ENCODE results near the gene DRGX.

The DRGX gene

GRCh38 chr10:49338604-49339003 is 57.3 kb downstream of the DRGX start:
- no peak for DNase-seq (ENCODE audit: low read depth, low spot score)

GRCh38 chr10:49335364-49335972 is 60.4 kb downstream of the DRGX start:
- DNase-seq (ENCODE audit: low read depth, low spot score) = no peak

GRCh38 chr10:49334964-49335363 is 60.9 kb downstream of the DRGX start:
- no peak for DNase-seq (ENCODE audit: low read depth, low spot score)

DNA sequence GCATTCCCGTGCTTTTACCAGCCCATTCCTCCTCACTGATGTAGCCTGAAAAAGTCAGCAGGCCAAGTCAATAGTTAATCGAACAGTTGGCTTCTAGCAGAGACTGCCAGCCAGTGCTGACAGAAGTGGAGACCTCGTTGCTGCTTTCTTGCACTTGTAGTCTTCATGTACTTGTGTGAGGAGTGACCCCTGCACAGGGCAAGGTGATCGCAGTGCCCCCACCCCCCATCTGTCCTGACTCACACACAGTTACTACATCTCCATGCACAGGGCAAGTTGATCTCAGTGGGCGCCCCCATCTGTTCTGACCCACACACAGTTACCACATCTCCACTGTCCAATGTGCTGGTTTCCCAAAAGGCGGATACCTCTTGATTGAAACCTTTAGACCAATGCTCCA is 62.7 kb downstream of the DRGX start:
- DNase-seq (ENCODE audit: low read depth, low spot score) = no peak

DNA sequence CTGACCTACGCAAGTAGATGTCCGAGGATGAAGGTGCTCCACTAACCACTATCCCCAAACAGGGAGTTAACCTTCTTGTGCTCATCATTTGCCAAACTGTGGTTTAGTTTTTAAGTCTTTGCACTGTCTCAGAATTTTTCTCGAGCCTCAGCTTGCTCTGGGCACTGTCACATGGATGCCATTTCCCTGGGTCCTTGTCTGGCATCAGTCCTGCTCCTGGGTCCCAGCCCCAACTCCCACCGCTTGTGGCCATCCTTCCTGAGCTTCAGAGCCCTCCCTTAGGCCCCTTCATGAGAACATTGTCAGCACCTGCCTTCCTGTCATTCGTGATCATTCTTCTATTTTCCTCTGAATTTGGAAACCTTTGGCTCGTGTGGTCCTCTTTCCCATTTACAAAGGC is 63.1 kb downstream of the DRGX start:
- DNase-seq (ENCODE audit: low read depth, low spot score) = no peak

- DNase-seq (ENCODE audit: low read depth, low spot score) = no peak
Observed at GRCh38 chr10:49332333-49332732, 63.6 kb downstream of the DRGX start.

- no peak for DNase-seq (ENCODE audit: low read depth, low spot score)
Observed at GRCh38 chr10:49331431-49331830, 64.5 kb downstream of the DRGX start.

DNA sequence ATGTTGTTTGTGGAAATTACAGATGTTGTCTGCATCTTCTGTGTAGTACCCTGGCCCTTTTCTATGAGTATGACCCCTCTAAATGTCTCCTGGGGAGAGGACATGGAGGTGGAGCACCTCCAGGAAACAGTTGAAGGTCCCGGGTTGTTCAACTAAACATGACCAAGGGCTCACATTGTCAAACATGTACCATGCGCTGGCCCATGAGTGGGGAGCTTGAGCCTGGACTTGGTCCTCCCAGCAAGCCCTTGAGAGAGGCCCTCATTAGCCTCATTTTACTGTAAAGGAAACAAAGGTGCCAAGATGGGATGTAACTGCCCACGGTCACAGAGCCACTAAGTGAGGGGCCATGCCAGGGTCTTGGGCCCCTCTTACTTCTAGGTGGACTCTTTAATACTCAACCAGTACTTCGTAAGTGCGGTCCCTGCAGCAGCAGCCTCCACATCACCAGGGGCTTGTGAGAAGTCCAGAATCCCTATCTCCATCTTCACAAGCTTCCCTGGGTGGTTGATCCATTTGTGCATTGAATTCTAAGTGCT is 65.7 kb downstream of the DRGX start:
- DNase-seq (ENCODE audit: low read depth, low spot score) = no peak

DNA sequence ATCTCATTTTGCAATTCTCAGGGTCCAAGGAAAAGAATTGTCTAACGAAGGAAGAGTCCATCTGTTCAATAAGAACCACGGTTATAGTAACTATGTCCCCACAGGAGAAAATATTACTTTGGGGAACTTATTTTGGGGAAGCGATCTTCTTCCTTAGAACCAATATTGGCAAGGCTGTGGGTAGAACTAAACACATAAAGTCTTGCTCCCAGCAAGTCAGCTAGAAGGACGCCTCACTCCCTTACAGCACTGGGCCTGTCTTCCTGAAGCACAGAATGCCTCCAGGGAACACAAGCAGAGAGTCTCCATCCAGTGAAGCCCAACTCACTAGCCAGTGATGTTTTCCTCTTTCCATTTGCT is 66.8 kb downstream of the DRGX start:
- no peak for DNase-seq (ENCODE audit: low read depth, low spot score)

DNA sequence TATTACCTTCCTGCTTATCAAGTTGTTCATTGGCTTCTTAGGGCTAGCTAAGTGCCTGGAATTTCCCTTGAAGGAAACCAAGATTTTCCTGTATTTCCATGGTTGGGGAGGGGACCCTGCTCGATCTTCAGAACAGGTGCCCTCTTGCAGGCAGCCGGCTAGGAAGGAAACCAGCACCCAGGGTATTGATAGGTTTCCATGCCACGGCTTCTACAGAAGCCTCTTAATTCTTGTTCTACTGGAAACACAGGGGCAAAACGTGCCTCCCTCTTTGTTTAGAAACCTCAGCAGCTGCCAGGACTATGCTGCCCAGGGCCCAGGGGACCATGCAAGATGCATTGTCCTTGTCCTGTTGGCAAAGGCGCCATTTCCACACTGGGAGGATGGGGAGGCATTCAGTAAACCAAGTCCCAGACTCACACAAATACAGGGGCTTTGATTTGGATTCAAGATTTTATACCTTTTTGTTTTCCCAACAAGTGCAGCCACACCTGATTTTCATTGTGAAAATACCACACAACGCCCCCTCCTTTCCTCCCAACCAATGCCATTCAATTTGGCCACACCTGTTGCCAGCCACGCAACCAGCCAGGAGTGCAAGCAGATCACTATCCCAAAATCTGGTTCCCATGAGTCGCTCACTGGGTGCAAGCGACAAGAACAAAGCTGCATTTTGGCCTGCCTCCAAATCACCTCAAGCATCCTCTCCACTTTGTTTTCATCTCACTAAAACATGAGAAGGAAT is 67.3 kb downstream of the DRGX start:
- no peak for DNase-seq (ENCODE audit: low read depth, low spot score)

DNA sequence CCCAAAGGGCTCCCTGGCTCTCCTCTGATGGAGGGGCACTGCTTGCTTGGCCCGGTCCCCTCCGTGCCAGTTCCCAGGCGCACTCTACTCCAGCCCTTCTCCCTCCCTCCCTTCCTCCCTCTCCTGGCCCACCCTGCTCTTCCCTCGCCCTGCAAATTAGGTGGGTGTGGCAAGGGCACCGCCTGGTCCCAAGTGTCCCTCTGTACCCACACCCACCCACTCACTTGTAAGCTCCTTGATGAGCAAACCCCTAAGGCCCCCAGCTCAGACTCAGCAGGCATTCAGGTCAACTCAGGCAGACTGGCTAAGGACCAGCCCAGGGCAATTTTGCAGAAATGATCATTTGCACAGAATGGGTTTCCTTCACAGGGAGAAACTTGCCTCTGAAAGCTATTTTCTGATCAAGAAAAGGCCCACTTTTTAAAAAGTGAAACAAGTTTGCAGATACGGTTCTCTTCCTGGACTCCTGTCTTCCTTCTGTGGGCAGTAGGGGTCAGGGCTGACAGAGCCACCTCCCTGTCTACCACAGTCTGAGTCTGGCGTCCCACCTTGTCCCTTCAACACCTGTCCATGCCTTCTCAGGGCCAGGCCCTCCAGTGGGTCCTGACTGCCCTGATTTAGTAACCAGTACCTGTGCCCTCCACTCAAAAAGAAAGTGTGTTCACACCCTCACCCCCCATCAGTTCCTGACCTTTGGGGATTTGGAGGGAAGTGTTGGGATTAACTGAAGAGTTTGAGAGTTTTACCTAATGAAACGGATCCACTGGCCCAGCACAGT is 68.7 kb downstream of the DRGX start:
- no peak for DNase-seq (ENCODE audit: low read depth, low spot score)

DNA sequence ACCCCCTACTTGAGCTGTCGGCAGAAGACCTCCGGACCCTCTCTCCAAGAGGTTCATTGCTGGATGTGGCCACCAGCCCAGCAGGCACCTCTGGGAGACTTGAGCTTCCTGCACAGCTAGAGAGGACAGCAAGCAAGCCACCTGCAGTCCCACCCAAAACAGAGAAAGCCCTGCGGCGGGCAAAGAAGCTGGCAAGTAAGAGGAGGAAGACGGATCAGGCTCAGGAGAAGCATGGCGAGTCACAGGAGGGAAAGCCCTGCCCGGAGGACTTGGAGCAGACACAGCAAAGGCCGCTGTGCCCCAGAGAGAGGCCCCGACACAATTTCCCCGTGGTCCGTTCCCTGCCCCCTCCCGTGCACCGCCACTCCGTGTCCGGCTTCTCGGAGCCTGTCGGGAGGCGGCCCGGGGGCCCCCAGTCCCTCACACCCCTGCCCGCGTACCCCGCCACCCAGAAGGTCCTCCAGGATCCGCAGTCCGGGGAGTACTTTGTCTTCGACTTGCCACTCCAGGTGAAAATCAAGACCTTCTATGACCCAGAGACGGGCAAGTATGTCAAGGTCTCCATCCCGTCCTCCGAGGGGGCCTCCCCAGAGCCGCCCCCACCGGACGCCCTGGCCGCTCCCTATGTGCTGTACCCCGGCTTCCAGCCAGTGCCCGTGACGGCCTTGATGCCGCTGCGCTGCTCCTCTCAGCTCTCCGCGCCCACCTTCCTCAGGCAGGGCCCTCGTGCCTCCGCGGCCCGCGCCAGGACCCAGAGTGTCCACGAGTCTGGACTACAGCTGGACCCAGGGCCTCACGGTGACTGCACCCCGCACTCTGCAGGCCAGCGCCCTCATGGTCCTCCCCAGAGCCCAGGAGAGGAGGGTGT is 69.7 kb downstream of the DRGX start:
- no peak for DNase-seq (ENCODE audit: low read depth, low spot score)

DNA sequence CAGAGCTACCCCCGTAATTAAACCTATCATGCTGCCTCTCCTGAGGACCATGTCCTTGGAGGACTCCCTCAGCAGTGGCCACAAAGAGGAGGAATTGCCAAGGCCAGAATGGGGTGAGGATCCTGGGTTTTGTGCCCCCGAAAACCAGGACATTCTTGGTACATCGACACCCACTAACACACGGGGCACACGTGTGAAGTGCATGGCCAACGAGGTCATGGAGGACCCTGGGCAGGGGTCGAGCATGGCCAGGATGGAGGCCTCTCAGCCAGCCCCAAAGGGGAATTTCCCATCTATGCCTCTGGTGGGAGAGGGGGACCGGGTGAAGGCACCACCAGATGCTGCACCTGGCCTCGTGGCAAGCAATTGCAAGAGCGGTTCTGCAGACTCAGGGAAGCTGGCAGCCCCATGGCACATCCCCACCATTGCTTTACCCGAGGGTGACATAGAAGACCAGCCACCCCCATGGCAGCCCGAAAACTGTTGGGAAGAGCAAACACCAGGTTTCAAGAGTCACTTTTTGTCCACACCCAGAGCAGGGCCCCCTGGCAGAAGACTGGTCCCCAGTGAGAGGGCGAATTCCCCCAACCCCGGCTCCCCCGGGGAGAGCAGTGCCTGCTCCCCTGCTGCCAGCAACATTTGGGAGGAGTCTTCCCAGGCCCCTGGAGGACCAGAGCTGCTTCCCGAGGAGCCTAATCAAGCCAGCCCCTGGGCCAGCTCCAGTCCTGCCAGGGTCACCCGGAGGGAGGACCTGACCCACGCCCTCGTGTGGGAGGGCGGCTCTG is 70.6 kb downstream of the DRGX start:
- DNase-seq (ENCODE audit: low read depth, low spot score) = no peak

DNA sequence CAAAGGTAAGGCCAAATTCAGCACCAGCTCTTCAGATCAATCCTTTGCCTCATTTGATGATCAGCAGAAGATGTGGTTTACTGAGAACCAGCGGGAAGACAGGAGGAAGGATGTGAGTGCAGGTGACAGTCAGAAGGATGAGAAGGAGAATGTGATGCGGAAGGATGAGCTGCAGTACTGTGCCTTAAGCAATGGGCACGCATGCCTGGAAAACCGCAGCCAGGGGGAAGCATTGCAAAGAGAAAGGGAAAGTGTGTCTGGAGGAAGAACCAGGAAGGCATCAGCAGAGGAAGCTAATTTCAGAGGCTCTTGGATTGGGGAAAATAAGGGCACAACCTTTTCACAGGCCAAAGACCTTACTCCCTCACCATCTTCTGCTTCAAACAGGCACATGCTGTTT is 71.2 kb downstream of the DRGX start:
- DNase-seq (ENCODE audit: low read depth, low spot score) = no peak

DNA sequence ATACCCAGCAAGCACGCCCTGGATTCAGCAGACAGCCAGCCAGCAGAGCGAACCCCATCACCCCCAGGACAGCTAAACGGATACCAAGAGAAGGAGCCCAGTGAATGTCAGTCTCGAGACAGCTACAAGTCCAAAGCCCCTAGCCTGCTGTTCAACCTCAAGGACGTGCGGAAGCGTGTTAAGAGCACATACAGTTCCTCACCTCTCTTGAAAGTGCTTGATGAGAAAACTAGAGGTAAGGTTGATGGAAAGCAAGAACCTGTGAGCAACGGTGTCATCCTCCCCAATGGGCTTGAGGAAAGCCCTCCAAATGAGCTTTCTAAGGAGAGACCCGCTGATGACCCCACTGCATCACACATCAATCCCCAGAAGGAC is 72.0 kb downstream of the DRGX start:
- DNase-seq (ENCODE audit: low read depth, low spot score) = no peak

DNA sequence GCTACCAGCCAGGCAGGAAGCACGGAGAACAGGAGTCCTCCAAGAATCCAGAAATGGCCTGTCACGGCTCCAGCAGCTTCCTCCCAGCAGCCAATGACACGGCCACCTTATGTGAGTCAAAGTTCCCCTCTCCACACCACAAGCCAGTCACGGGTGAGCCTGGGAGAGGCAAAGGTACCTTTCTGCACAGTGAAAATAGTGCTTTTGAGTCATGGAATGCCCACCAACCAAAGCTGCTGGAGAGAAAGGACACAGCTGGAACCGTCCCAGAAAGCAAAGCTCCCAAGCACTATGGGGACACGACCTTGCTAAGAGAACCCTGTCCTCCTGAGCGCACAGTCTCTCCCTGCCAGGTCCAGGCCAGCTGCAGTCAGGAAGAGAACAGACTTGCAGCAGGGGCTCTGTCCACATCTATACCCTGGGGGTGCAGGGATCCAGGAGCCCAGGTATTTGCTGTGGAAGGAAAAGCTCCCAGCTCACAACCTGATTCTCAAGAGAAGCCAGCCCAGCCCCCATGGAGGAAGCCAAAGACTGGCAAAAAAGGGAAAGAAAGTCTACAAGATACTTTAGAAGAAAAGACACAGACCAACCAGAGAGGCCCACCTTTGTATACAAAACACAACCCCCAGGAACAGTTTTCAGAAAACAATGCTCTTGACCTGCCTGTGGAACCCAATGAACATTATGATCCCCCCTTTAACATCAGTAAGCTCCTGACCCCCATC is 72.6 kb downstream of the DRGX start:
- no peak for DNase-seq (ENCODE audit: low read depth, low spot score)

- DNase-seq (ENCODE audit: low read depth, low spot score) = no peak
Observed at GRCh38 chr10:49322371-49323170, 73.3 kb downstream of the DRGX start.

DNA sequence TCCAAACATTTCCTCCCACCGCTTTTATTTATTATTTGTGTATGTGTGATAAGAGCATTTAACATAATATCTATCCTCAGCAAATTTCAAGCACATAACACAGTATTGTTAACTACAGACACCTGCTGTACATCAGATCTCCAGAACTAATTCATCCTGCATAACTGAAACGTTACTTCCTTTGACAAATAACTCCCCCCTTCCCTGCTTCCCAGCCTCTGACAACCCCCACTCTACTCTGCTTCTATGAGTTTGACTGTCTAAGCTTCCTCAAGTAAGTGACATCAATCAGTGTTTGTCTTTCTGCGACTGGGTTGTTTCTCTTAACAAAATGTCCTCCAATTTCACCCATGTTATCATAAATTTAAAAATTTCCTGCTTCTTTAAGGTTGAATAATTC is 74.9 kb downstream of the DRGX start:
- DNase-seq (ENCODE audit: low read depth, low spot score) = no peak

DNA sequence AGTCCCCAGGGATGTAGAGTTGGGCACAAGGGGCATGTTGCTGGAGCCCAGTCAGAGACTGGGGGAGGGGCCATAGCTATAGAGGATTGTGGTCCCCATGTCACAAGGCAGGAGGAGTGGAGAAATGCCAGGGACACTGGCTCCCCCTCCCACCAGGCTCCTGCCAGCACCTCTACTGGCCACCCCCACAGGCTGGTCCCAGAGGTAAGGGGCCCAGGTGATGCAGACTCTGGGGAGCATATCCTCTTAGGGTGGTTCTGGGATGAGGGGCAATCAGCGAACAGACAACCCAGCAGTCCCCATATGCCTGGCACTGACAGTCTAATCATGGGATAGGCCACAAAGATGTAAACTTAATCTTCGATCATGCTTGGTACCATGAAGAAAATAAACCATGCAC is 75.7 kb downstream of the DRGX start:
- DNase-seq (ENCODE audit: low read depth, low spot score) = no peak
